K562 (cell line): Measurements from ENCODE around the gene SKIL. TPM values are rescaled to one million over a fixed set of nuclear protein-coding genes. Genes with fewer than 3 reads are reported as not detected.

Experiments used
- ATAC-seq: fragments of 200-7000 bp; cut with Tn5 transposase; 3 replicates; pipeline ENCODE4 v1.9.1; 2020; ENCODE audit warnings: moderate library complexity
- BruUV-seq: library from RNA; stranded (reverse); fragments of 400-500 nt; replicated peaks from 2 replicates; lab custom pipeline; 2021; lab: Mats Ljungman, UMichigan
- CTCF ChIA-PET: fragments of 300-600 bp; formaldehyde crosslinking; extraction: SDS; loops from one replicate; lab custom pipeline; 2021; ENCODE audit warnings: low intra/inter-chr PET ratio; lab: Yijun Ruan, JAX
- POLR2A ChIA-PET: fragments of 300-600, 350-650 bp; sonication (Branson Sonifier 250); formaldehyde crosslinking; extraction: SDS; loops from one replicate; lab custom pipeline; 2021; ENCODE audit warnings: antibody characterized with exemption, inconsistent platforms; lab: Yijun Ruan, JAX
- DNase-seq, 4 experiments: peaks; one replicate each; pipeline versions ENCODE4 v3.0.0 to v3.0.0-alpha.2; 2011 to 2018; ENCODE audit warnings: low spot score in 3 of 4, mixed read lengths in 3 of 4; ENCODE audit errors: extremely low read depth in 1 of 4
- FAIRE-seq: peaks from 2 replicates; lab custom pipeline; 2011; peaks lifted over from hg19 to GRCh38; lab: Jason Lieb, UNC
- H2AFZ ChIP-seq: 2 replicates; pipeline ENCODE4 v1.6.0; 2011; ENCODE audit warnings: low read depth, low read length, control low read depth, inconsistent platforms
- H3K27ac ChIP-seq: fragments of 200-600 bp; 3 replicates; pipeline ENCODE4 v1.8.0; 2011; ENCODE audit warnings: low read depth, mild to moderate bottlenecking, control low read depth, inconsistent platforms, low read length, moderate library complexity, mixed read lengths; ENCODE audit errors: extremely low read depth
- H3K27me3 ChIP-seq, 2 experiments: fragments of 300-600 bp in 1 of 2; 2 replicates in 1 of 2; 3 replicates in 1 of 2; pipeline versions ENCODE4 v1.6.0 to v1.8.0; 2011; ENCODE audit warnings: inconsistent platforms in 2 of 2, low read length in 2 of 2, mild to moderate bottlenecking in 1 of 2, mixed read lengths in 1 of 2, moderate library complexity in 1 of 2; ENCODE audit not compliant: control insufficient read depth in 2 of 2, insufficient read depth in 2 of 2
- H3K36me3 ChIP-seq: fragments of 300-600 bp; 3 replicates; pipeline ENCODE4 v1.8.0; 2011; ENCODE audit warnings: mild to moderate bottlenecking, low read length, inconsistent platforms; ENCODE audit not compliant: control insufficient read depth, insufficient read depth
- H3K4me1 ChIP-seq, 2 experiments: fragments of 200-600 bp in 1 of 2; replicated peaks in 1 of 2; 2 replicates in 1 of 2; 3 replicates in 1 of 2; pipeline versions ENCODE4 v1.5.1 to v1.8.0; 2011; ENCODE audit warnings: inconsistent platforms in 2 of 2, low read length in 2 of 2, mild to moderate bottlenecking in 1 of 2, mixed read lengths in 1 of 2, moderate library complexity in 1 of 2; ENCODE audit not compliant: control insufficient read depth in 2 of 2, insufficient read depth in 2 of 2
- H3K4me2 ChIP-seq: 2 replicates; pipeline ENCODE4 v1.6.1; 2011; ENCODE audit warnings: low read length, control low read depth, inconsistent platforms, mixed read lengths; ENCODE audit not compliant: insufficient read depth
- H3K4me3 ChIP-seq: fragments of 200-600 bp; sonication (generic), shearing (Covaris generic); 2 replicates; pipeline ENCODE4 v1.5.1; 2016; ENCODE audit warnings: control low read depth, inconsistent platforms
- H3K79me2 ChIP-seq: fragments of 200-600 bp; 3 replicates; pipeline ENCODE4 v1.8.0; 2011; ENCODE audit warnings: low read length, inconsistent platforms; ENCODE audit not compliant: control insufficient read depth, insufficient read depth
- H3K9ac ChIP-seq, 2 experiments: 2 replicates each; pipeline versions ENCODE4 v1.6.0 to v1.6.1; 2011; ENCODE audit warnings: low read depth in 2 of 2, low read length in 2 of 2, control low read depth in 1 of 2, inconsistent platforms in 1 of 2, mild to moderate bottlenecking in 1 of 2, mixed read lengths in 1 of 2; ENCODE audit not compliant: insufficient read depth in 1 of 2
- H3K9me1 ChIP-seq: one replicate; pipeline ENCODE4 v1.6.0; 2011; ENCODE audit warnings: inconsistent platforms, mild to moderate bottlenecking, low read length, moderate library complexity; ENCODE audit not compliant: control insufficient read depth, insufficient read depth
- H3K9me3 ChIP-seq: replicated peaks from 2 replicates; pipeline ENCODE4 v1.5.1; 2011; ENCODE audit warnings: low read depth, low read length, inconsistent platforms; ENCODE audit not compliant: control insufficient read depth, insufficient read depth
- H4K20me1 ChIP-seq: replicated peaks from 2 replicates; pipeline ENCODE4 v1.6.1; 2011; ENCODE audit warnings: low read length, inconsistent platforms, mixed read lengths; ENCODE audit not compliant: control insufficient read depth, insufficient read depth
- CEBPB ChIP-seq: fragments of 450-650 bp; IDR thresholded peaks from 2 replicates; pipeline ENCODE4 v1.6.1; 2016; ENCODE audit warnings: missing genetic modification characterization, missing compliant biosample characterization
- FUS ChIP-seq: fragments of 200-400 bp; formaldehyde crosslinking; optimal IDR thresholded peaks from 2 replicates; pipeline ENCODE3; 2017; ENCODE audit warnings: low read depth, low read length
- HNRNPK ChIP-seq: fragments of 200-400 bp; formaldehyde crosslinking; IDR thresholded peaks from one replicate; pipeline ENCODE4 v1.6.1; 2018; ENCODE audit warnings: mild to moderate bottlenecking, low read depth, low read length; ENCODE audit not compliant: poor library complexity, severe bottlenecking
- NR3C1 ChIP-seq: sonication (generic); formaldehyde crosslinking; IDR thresholded peaks from 2 replicates; pipeline ENCODE4 v1.8.1; 2022; ENCODE audit warnings: missing genetic modification reagents
- ZC3H4 ChIP-seq: sonication (generic); formaldehyde crosslinking; IDR thresholded peaks from 2 replicates; pipeline ENCODE4 v1.9.0; 2021; ENCODE audit warnings: missing genetic modification reagents, borderline replicate concordance
- ZNF232 ChIP-seq: sonication (generic); formaldehyde crosslinking; IDR thresholded peaks from 2 replicates; pipeline ENCODE4 v1.8.0; 2022; ENCODE audit warnings: mild to moderate bottlenecking, missing genetic modification reagents
- ZNF253 ChIP-seq: fragments of 250-450 bp; sonication (Bioruptor Pico); conservative IDR thresholded peaks from 2 replicates; pipeline ENCODE4 v1.6.1; 2021; ENCODE audit warnings: mild to moderate bottlenecking
- ZNF324 ChIP-seq: fragments of 250-450 bp; sonication (Bioruptor Pico); IDR thresholded peaks from 2 replicates; pipeline ENCODE4 v1.4.0; 2020; ENCODE audit warnings: mild to moderate bottlenecking
- WGBS: fragments of 100-300 bp; shearing (Covaris generic); methylation state at CpG from one replicate; pipeline ENCODE4 v1.1.6; 2016; ENCODE audit warnings: low coverage, mixed read lengths; ENCODE audit not compliant: insufficient coverage; ENCODE audit errors: missing lambda C conversion rate; 5-methylcytosine and 5-hydroxymethylcytosine counted together
- in situ Hi-C: fragments of 300-500 bp; cut with MboI; formaldehyde crosslinking; loops from 4 replicates; pipeline ENCODE4 v1.15.0; 2018; ENCODE audit warnings: inconsistent platforms, mixed read lengths
- intact Hi-C: fragments of 100-400 bp; cut with micrococcal nuclease; formaldehyde crosslinking; loops from 2 replicates; pipeline ENCODE4 v1.14.2; 2022
- polyA plus RNA-seq, 8 experiments: library from polyadenylated mRNA; depleted of rRNA in 4 of 8; stranded (reverse) in 5 of 8; unstranded in 3 of 8; fragments of >200 nt; fragmentation: Nextera tagmentation in 2 of 8; fragmentation: Illumina TruSeq in 1 of 8; extraction: Ambion mirVana in 2 of 8; extraction: Trizol in 1 of 8; gene quantifications; 2 replicates each; pipeline versions ENCODE4 v1.2.1 to v1.2.3, GENCODE V29; 2011 to 2014; ENCODE audit warnings: inconsistent platforms in 1 of 8, missing spikeins in 1 of 8
- total RNA-seq, 7 experiments: library from RNA; depleted of rRNA in 6 of 7; stranded (reverse); fragments of >200 nt in 6 of 7; fragmentation: Illumina TruSeq in 2 of 7; extraction: Trizol in 2 of 7; gene quantifications; 2 replicates each; pipeline versions ENCODE4 v1.2.1 to v1.2.3, GENCODE V29; 2011 to 2021; ENCODE audit warnings: low replicate concordance in 1 of 7
- TF ChIP-seq, protein P1 (sequence below): fragments of 250-450 bp; sonication (Bioruptor Pico); IDR thresholded peaks from 2 replicates; pipeline ENCODE4 v1.8.0; 2021; ENCODE audit warnings: borderline replicate concordance, mild to moderate bottlenecking, moderate library complexity; ENCODE audit not compliant: poor library complexity, severe bottlenecking
- TF ChIP-seq, protein P2 (sequence below): fragments of 250-450 bp; sonication (Bioruptor Pico); IDR thresholded peaks from 2 replicates; pipeline ENCODE4 v1.5.0; 2021; ENCODE audit warnings: mild to moderate bottlenecking, borderline replicate concordance
- TF ChIP-seq, protein P3 (sequence below): sonication (generic); formaldehyde crosslinking; IDR thresholded peaks from 2 replicates; pipeline ENCODE4 v1.8.0; 2022; ENCODE audit warnings: mild to moderate bottlenecking, low read depth, missing genetic modification reagents
- TF ChIP-seq, protein P4 (sequence below): sonication (generic); formaldehyde crosslinking; IDR thresholded peaks from 2 replicates; pipeline ENCODE4 v1.9.0; 2022; ENCODE audit warnings: mild to moderate bottlenecking, missing genetic modification reagents

SKIL gene
- total and polyA plus RNA-seq, 9 of the 15 experiments (the other 6 are each of a cell fraction or from before 2014, with no cell fraction given) = 4.3 to 19.1 (median 9.7) TPM

DNA sequence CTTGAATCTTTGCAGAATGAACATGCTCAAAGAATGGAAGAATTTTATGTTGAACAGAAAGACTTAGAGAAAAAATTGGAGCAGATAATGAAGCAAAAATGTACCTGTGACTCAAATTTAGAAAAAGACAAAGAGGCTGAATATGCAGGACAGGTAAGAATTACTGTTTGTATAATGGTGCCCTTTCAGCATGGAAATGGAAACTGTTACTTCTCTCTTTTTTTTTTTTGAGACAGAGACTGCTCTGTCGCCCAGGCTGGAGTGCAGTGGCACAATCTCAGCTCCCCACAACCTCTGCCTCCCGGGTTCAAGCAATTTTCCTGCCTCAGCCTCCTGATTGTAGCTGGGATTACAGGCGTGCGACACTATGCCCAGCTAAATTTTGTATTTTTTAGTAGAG is 33.6 kb downstream of the SKIL start:
- FAIRE-seq = no peak

More for the DNA sequence above, 33.6 kb downstream of the SKIL start:
- ChIA-PET POLR2A (interaction anchor here (0.6 kb wide), 1 partner anchor 116 kb away, joined by 3 read pairs; no protein-coding TSS in a partner anchor), CTCF (no interaction called here)
- H3K27me3 ChIP-seq = no peaks in the 10 kb centered on the region
- H3K27ac ChIP-seq = no peak overlapping the region
- H3K9me3 ChIP-seq = peaks cover 1% of the 10 kb centered on the region; the same call in 1 of the 2 replicates
- ATAC-seq (no peak), DNase-seq (no peak)
- no peak overlapping the region for H3K9ac ChIP-seq
- in situ Hi-C loops = no loop called here
- no peaks in the 10 kb centered on the region for H3K9me1 ChIP-seq
- no peaks in the 10 kb centered on the region for H3K4me1 ChIP-seq
- 89% methylated on average over 3 of the region's 4 CpGs for WGBS
- H3K4me2 ChIP-seq = no peak overlapping the region
- no peaks in the 10 kb centered on the region for H3K79me2 ChIP-seq
- no TSS peak for BruUV-seq
- H3K4me3 ChIP-seq = no peak overlapping the region
- TF ChIP-seq, protein P1, sequence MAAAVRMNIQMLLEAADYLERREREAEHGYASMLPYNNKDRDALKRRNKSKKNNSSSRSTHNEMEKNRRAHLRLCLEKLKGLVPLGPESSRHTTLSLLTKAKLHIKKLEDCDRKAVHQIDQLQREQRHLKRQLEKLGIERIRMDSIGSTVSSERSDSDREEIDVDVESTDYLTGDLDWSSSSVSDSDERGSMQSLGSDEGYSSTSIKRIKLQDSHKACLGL (CRISPR knock-in tag) = no peak
- TF ChIP-seq ZC3H4 (CRISPR knock-in tag) (no peak), CEBPB (tag) (no peak), ZNF253 (CRISPR knock-in tag) (no peak), FUS (no peak), HNRNPK (no peak), NR3C1 (CRISPR knock-in tag) (no peak), ZNF232 (CRISPR knock-in tag) (no peak), ZNF324 (CRISPR knock-in tag) (no peak)
- TF ChIP-seq, protein P2, sequence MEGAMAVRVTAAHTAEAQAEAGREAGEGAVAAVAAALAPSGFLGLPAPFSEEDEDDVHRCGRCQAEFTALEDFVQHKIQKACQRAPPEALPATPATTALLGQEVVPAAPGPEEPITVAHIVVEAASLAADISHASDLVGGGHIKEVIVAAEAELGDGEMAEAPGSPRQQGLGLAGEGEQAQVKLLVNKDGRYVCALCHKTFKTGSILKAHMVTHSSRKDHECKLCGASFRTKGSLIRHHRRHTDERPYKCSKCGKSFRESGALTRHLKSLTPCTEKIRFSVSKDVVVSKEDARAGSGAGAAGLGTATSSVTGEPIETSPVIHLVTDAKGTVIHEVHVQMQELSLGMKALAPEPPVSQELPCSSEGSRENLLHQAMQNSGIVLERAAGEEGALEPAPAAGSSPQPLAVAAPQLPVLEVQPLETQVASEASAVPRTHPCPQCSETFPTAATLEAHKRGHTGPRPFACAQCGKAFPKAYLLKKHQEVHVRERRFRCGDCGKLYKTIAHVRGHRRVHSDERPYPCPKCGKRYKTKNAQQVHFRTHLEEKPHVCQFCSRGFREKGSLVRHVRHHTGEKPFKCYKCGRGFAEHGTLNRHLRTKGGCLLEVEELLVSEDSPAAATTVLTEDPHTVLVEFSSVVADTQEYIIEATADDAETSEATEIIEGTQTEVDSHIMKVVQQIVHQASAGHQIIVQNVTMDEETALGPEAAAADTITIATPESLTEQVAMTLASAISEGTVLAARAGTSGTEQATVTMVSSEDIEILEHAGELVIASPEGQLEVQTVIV (CRISPR knock-in tag) = no peak
- TF ChIP-seq, protein P3, sequence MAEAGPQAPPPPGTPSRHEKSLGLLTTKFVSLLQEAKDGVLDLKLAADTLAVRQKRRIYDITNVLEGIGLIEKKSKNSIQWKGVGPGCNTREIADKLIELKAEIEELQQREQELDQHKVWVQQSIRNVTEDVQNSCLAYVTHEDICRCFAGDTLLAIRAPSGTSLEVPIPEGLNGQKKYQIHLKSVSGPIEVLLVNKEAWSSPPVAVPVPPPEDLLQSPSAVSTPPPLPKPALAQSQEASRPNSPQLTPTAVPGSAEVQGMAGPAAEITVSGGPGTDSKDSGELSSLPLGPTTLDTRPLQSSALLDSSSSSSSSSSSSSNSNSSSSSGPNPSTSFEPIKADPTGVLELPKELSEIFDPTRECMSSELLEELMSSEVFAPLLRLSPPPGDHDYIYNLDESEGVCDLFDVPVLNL = no peak
- TF ChIP-seq, protein P4, sequence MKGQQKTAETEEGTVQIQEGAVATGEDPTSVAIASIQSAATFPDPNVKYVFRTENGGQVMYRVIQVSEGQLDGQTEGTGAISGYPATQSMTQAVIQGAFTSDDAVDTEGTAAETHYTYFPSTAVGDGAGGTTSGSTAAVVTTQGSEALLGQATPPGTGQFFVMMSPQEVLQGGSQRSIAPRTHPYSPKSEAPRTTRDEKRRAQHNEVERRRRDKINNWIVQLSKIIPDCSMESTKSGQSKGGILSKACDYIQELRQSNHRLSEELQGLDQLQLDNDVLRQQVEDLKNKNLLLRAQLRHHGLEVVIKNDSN = no peak
- peaks cover 30% of the 10 kb centered on the region; the same call in 2 of the 3 replicates for H3K36me3 ChIP-seq
- no peak overlapping the region for H2AFZ ChIP-seq
- no peaks in the 10 kb centered on the region for H4K20me1 ChIP-seq
- intact Hi-C loops = no loop called here
